HepG2 (cell line): Measurements from ENCODE around the gene DENND4C. TPM values are rescaled to one million over a fixed set of nuclear protein-coding genes. Genes with fewer than 3 reads are reported as not detected.

Experiments used
- AGO1 ChIP-seq: fragments of 200-400 bp; formaldehyde crosslinking; IDR thresholded peaks from 2 replicates; pipeline ENCODE4 v1.6.1; 2017; ENCODE audit warnings: mild to moderate bottlenecking, low read depth, low read length, moderate library complexity; ENCODE audit not compliant: poor library complexity, severe bottlenecking
- FLYWCH1 ChIP-seq: sonication (generic); formaldehyde crosslinking; IDR thresholded peaks from 2 replicates; pipeline ENCODE4 v1.8.1; 2023; ENCODE audit warnings: mild to moderate bottlenecking, missing genetic modification reagents
- SNAI1 ChIP-seq: sonication (generic); formaldehyde crosslinking; IDR thresholded peaks from 2 replicates; pipeline ENCODE4 v1.5.0; 2020; ENCODE audit warnings: mild to moderate bottlenecking, missing genetic modification reagents, borderline replicate concordance
- ZBTB38 ChIP-seq: sonication (generic); formaldehyde crosslinking; IDR thresholded peaks from 2 replicates; pipeline ENCODE4 v1.5.1; 2020; ENCODE audit warnings: mild to moderate bottlenecking, missing genetic modification reagents
- ZNF17 ChIP-seq: sonication (generic); formaldehyde crosslinking; IDR thresholded peaks from 2 replicates; pipeline ENCODE4 v1.5.0; 2020; ENCODE audit warnings: mild to moderate bottlenecking, missing genetic modification reagents
- ZNF317 ChIP-seq: sonication (generic); formaldehyde crosslinking; IDR thresholded peaks from 2 replicates; pipeline ENCODE4 v1.5.0; 2020; ENCODE audit warnings: mild to moderate bottlenecking, missing genetic modification reagents
- ZNF337 ChIP-seq: sonication (generic); formaldehyde crosslinking; IDR thresholded peaks from 2 replicates; pipeline ENCODE4 v1.5.1; 2020; ENCODE audit warnings: missing genetic modification reagents, low read depth, mild to moderate bottlenecking, borderline replicate concordance
- ZNF616 ChIP-seq: sonication (generic); formaldehyde crosslinking; IDR thresholded peaks from 2 replicates; pipeline ENCODE4 v1.5.0; 2020; ENCODE audit warnings: low read depth, mild to moderate bottlenecking, missing genetic modification reagents
- polyA plus RNA-seq, 8 experiments: library from polyadenylated mRNA; depleted of rRNA in 3 of 8; stranded (reverse) in 7 of 8; unstranded in 1 of 8; fragments of >200 nt; fragmentation: Illumina TruSeq in 4 of 8; extraction: Trizol in 4 of 8; gene quantifications; 2 replicates each; pipeline versions ENCODE4 v1.2.1 to v1.2.3, GENCODE V29; 2011 to 2016; ENCODE audit warnings: low read depth in 4 of 8, missing spikeins in 1 of 8, mixed read lengths in 1 of 8; ENCODE audit not compliant: insufficient read depth in 1 of 8
- total RNA-seq, 5 experiments: library from RNA; depleted of rRNA; stranded (reverse); fragments of >200 nt; fragmentation: Illumina TruSeq; extraction: Trizol; gene quantifications; 2 replicates each; pipeline ENCODE4 v1.2.3, GENCODE V29; 2016; ENCODE audit warnings: low read depth in 1 of 5
- TF ChIP-seq, protein P1 (sequence below): IDR thresholded peaks from 2 replicates; pipeline ENCODE4 v1.6.1; 2012; ENCODE audit warnings: low read length, improper control_type of control experiment
- TF ChIP-seq, protein P2 (sequence below), 2 experiments: fragments of 450-650 bp in 1 of 2; sonication (generic) in 1 of 2; formaldehyde crosslinking; IDR thresholded peaks; 2 replicates each; pipeline versions ENCODE4 v1.5.0 to v1.8.0; 2020 to 2022; ENCODE audit warnings: mild to moderate bottlenecking in 1 of 2, missing genetic modification reagents in 1 of 2
- TF ChIP-seq, protein P3 (sequence below): sonication (generic); formaldehyde crosslinking; IDR thresholded peaks from 2 replicates; pipeline ENCODE4 v1.5.0; 2020; ENCODE audit warnings: missing genetic modification reagents
- TF ChIP-seq, protein P4 (sequence below): sonication (generic); formaldehyde crosslinking; IDR thresholded peaks from 2 replicates; pipeline ENCODE4 v1.9.0; 2021; ENCODE audit warnings: missing genetic modification reagents, borderline replicate concordance
- TF ChIP-seq, protein P5 (sequence below), 2 experiments: sonication (generic) in 1 of 2; formaldehyde crosslinking in 1 of 2; IDR thresholded peaks; 2 replicates each; pipeline versions ENCODE4 v1.4.0 to v1.6.1; 2016 to 2020; ENCODE audit warnings: borderline replicate concordance in 1 of 2, low read depth in 1 of 2, mild to moderate bottlenecking in 1 of 2, missing genetic modification reagents in 1 of 2

DENND4C gene
- total and polyA plus RNA-seq, 2 of the 13 experiments (the other 11 are each of a cell fraction or from before 2014, with no cell fraction given) = 19.1 to 27.2 TPM

DNA sequence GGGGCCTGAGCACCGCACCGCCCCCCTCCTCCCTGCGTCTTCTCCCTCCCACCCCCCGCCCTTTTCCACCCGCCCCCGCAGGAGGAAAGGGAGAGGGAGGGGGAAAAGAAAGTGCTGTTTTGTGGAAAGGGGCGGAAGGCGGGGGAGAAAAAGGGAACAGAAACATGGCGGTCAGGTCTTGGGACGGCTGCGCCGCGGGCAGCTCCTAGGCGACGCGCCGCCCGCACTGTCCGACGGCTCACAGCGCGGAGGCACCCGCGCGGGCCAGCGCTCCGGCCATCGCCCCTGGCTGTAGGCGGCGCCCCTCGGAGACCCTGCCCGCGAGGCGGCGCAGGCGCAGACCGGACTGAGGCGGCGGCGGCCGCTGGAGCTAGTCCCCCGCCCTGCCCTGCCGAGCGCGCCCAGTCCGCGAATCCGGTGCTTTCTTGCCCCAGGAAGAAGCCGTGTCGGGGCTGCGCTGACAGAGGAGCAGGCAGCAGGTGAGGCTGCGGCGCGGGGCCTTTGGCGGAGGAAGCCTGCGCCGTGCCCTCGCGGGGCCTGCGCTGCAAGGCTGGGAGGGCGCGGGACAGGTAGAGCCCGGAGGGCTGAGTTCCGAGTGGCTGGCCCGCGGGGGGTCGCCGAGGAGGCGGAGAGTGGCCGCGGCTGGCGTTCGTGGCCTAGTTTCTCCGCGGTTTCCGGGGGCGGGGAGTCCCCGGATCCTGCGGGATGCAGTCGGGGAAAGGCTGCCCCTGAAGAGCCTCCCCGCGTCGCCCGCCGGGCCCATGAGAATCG, at the start of gene DENND4C (continued):
- TF ChIP-seq, protein P1, sequence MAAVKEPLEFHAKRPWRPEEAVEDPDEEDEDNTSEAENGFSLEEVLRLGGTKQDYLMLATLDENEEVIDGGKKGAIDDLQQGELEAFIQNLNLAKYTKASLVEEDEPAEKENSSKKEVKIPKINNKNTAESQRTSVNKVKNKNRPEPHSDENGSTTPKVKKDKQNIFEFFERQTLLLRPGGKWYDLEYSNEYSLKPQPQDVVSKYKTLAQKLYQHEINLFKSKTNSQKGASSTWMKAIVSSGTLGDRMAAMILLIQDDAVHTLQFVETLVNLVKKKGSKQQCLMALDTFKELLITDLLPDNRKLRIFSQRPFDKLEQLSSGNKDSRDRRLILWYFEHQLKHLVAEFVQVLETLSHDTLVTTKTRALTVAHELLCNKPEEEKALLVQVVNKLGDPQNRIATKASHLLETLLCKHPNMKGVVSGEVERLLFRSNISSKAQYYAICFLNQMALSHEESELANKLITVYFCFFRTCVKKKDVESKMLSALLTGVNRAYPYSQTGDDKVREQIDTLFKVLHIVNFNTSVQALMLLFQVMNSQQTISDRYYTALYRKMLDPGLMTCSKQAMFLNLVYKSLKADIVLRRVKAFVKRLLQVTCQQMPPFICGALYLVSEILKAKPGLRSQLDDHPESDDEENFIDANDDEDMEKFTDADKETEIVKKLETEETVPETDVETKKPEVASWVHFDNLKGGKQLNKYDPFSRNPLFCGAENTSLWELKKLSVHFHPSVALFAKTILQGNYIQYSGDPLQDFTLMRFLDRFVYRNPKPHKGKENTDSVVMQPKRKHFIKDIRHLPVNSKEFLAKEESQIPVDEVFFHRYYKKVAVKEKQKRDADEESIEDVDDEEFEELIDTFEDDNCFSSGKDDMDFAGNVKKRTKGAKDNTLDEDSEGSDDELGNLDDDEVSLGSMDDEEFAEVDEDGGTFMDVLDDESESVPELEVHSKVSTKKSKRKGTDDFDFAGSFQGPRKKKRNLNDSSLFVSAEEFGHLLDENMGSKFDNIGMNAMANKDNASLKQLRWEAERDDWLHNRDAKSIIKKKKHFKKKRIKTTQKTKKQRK = no peak
- TF ChIP-seq ZBTB38 (CRISPR knock-in tag) = 0 out of 2 replicates have a peak, but pooled peaks have one; percentile 67
- TF ChIP-seq SNAI1 (CRISPR knock-in tag) = no peak
- TF ChIP-seq, protein P2, sequence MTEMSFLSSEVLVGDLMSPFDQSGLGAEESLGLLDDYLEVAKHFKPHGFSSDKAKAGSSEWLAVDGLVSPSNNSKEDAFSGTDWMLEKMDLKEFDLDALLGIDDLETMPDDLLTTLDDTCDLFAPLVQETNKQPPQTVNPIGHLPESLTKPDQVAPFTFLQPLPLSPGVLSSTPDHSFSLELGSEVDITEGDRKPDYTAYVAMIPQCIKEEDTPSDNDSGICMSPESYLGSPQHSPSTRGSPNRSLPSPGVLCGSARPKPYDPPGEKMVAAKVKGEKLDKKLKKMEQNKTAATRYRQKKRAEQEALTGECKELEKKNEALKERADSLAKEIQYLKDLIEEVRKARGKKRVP (CRISPR knock-in tag; IDR thresholded peaks at IDR 0.05) = no peak
- TF ChIP-seq ZNF337 = peak; percentile 51; the same call in 1 of the 2 replicates
- TF ChIP-seq, protein P3, sequence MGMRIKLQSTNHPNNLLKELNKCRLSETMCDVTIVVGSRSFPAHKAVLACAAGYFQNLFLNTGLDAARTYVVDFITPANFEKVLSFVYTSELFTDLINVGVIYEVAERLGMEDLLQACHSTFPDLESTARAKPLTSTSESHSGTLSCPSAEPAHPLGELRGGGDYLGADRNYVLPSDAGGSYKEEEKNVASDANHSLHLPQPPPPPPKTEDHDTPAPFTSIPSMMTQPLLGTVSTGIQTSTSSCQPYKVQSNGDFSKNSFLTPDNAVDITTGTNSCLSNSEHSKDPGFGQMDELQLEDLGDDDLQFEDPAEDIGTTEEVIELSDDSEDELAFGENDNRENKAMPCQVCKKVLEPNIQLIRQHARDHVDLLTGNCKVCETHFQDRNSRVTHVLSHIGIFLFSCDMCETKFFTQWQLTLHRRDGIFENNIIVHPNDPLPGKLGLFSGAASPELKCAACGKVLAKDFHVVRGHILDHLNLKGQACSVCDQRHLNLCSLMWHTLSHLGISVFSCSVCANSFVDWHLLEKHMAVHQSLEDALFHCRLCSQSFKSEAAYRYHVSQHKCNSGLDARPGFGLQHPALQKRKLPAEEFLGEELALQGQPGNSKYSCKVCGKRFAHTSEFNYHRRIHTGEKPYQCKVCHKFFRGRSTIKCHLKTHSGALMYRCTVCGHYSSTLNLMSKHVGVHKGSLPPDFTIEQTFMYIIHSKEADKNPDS (CRISPR knock-in tag) = no peak
- TF ChIP-seq, protein P4, sequence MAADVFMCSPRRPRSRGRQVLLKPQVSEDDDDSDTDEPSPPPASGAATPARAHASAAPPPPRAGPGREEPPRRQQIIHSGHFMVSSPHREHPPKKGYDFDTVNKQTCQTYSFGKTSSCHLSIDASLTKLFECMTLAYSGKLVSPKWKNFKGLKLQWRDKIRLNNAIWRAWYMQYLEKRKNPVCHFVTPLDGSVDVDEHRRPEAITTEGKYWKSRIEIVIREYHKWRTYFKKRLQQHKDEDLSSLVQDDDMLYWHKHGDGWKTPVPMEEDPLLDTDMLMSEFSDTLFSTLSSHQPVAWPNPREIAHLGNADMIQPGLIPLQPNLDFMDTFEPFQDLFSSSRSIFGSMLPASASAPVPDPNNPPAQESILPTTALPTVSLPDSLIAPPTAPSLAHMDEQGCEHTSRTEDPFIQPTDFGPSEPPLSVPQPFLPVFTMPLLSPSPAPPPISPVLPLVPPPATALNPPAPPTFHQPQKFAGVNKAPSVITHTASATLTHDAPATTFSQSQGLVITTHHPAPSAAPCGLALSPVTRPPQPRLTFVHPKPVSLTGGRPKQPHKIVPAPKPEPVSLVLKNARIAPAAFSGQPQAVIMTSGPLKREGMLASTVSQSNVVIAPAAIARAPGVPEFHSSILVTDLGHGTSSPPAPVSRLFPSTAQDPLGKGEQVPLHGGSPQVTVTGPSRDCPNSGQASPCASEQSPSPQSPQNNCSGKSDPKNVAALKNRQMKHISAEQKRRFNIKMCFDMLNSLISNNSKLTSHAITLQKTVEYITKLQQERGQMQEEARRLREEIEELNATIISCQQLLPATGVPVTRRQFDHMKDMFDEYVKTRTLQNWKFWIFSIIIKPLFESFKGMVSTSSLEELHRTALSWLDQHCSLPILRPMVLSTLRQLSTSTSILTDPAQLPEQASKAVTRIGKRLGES (CRISPR knock-in tag) = no peak
- no peak for TF ChIP-seq ZNF17 (CRISPR knock-in tag)
- TF ChIP-seq ZNF317 = no peak; the same call in none of the 2 replicates
- TF ChIP-seq AGO1 = no peak
- TF ChIP-seq ZNF616 (CRISPR knock-in tag) = no peak
- TF ChIP-seq, protein P5, sequence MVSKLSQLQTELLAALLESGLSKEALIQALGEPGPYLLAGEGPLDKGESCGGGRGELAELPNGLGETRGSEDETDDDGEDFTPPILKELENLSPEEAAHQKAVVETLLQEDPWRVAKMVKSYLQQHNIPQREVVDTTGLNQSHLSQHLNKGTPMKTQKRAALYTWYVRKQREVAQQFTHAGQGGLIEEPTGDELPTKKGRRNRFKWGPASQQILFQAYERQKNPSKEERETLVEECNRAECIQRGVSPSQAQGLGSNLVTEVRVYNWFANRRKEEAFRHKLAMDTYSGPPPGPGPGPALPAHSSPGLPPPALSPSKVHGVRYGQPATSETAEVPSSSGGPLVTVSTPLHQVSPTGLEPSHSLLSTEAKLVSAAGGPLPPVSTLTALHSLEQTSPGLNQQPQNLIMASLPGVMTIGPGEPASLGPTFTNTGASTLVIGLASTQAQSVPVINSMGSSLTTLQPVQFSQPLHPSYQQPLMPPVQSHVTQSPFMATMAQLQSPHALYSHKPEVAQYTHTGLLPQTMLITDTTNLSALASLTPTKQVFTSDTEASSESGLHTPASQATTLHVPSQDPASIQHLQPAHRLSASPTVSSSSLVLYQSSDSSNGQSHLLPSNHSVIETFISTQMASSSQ (IDR thresholded peaks at IDR 0.05; ENCODE audit: low read depth) = no peak
- TF ChIP-seq, protein P5 (CRISPR knock-in tag; IDR thresholded peaks at IDR 0.05; ENCODE audit: borderline replicate concordance) = no peak
- TF ChIP-seq FLYWCH1 (CRISPR knock-in tag) = no peak
